IPS-15b (cell line): Measurements from ENCODE around the gene ZNF367.
"Not testable (repeated sequence)": the region's sequence is repeated elsewhere in the genome, so short reads cannot be mapped to it uniquely, and the experiment has no call there.

Source experiments
- H3K27me3 ChIP-seq: one replicate; pipeline ENCODE4 v1.6.1; 2013; ENCODE audit warnings: low read length; ENCODE audit not compliant: control insufficient read depth, insufficient read depth
- H3K36me3 ChIP-seq: one replicate; pipeline ENCODE4 v1.6.1; 2013; ENCODE audit warnings: low read length; ENCODE audit not compliant: control insufficient read depth, insufficient read depth
- H3K4me1 ChIP-seq: one replicate; pipeline ENCODE4 v1.6.1; 2013; ENCODE audit warnings: mild to moderate bottlenecking, low read length; ENCODE audit not compliant: control insufficient read depth, insufficient read depth
- H3K4me3 ChIP-seq: one replicate; pipeline ENCODE4 v1.5.1; 2013; ENCODE audit warnings: low read depth, low read length
- H3K9ac ChIP-seq: one replicate; pipeline ENCODE4 v1.6.1; 2013; ENCODE audit warnings: low read depth, mild to moderate bottlenecking, low read length
- H3K9me3 ChIP-seq: one replicate; pipeline ENCODE4 v1.6.1; 2013; ENCODE audit warnings: mild to moderate bottlenecking, low read length; ENCODE audit not compliant: control insufficient read depth, insufficient read depth

ZNF367 gene

DNA sequence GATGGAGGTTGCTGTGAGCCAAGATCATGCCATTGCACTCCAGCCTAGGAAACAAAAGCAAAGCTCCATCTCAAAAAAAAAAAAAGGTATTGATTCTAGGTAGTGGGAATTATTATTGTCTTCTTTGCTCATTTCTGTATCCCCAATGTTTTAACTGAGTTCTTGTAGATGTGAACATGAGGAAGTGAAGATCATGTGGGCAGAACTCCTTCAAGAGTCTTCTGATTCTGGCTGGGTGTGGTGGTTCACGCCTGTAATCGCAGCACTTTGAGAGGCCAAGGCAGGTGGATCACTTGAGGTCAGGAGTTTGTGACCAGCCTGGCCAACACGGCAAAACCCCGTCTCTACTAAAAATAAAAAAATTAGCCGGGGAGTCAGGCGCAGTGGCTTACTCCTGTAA lies 42.7 kb downstream of the ZNF367 start:
- H3K4me1 ChIP-seq, H3K9ac ChIP-seq, H3K36me3 ChIP-seq, H3K4me3 ChIP-seq, H3K9me3 ChIP-seq, H3K27me3 ChIP-seq: not testable (repeated sequence)

DNA sequence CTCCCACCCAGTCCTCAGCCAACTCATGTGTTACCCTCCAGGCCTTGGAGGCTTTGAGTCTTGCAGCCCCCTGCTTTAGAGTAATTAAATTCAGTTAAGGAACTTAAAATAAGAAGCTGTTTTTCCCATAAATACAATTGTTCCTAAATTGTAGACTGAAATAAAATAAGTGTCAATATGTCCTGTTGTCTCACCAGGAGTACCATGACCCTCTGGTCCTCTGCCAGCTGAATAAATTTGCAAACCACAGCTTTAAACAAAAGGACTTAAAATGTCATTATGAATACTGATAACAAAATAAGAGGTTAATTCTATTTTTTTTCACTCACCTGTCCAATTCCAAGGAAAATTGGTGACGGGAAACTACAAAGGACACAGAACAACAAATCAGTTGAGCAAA lies 50.2 kb downstream of the ZNF367 start:
- H3K9ac ChIP-seq = no peak overlapping the region
- H3K4me3 ChIP-seq = no peak overlapping the region

DNA sequence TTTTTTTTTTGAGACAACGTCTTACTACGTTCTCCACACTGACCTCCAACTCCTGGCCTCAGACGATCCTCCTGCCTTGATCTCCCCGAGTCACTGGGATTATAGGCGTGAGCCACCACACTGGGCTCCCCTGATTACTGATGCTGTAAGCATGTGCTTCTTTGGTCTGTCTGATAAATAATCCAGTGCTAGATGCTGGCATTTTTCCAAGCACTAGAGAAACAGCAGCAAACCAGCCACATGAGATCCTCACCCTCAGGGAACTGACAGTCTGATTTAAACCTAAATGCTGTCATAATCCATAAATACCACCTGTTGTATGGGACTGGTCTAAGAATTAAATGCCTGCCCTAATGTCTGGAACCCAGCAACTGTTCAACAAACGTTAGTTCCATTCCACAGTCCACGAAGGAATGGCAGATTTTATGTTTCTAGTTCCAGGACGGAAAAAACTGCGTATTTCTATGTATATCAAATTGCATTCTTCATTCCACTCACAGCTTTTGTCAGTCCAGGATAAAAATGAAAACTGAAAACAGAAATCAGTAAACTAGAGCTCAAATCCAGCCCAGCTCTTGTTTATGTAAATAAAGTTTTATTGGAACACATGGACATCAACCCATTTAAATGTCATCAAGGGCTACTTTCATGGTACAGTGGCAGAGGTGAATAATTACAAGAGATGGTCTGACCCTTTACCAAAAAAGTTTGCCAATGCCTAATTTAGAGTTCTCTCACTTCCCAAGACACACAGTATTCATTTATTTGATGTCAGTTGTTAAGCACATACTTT lies 54.8 kb downstream of the ZNF367 start:
- no peaks in the 10 kb centered on the region for H3K36me3 ChIP-seq
- H3K27me3 ChIP-seq = no peaks in the 10 kb centered on the region
- no peak overlapping the region for H3K4me3 ChIP-seq
- no peaks in the 10 kb centered on the region for H3K9me3 ChIP-seq
- no peak overlapping the region for H3K9ac ChIP-seq
- H3K4me1 ChIP-seq = no peaks in the 10 kb centered on the region

More for the DNA sequence above, 50.2 kb downstream of the ZNF367 start:
- Histone ChIP-seq H3K36me3 (no peaks in the 10 kb centered on the region), H3K9me3 (no peaks in the 10 kb centered on the region), H3K4me1 (no peaks in the 10 kb centered on the region), H3K27me3 (no peaks in the 10 kb centered on the region)

DNA sequence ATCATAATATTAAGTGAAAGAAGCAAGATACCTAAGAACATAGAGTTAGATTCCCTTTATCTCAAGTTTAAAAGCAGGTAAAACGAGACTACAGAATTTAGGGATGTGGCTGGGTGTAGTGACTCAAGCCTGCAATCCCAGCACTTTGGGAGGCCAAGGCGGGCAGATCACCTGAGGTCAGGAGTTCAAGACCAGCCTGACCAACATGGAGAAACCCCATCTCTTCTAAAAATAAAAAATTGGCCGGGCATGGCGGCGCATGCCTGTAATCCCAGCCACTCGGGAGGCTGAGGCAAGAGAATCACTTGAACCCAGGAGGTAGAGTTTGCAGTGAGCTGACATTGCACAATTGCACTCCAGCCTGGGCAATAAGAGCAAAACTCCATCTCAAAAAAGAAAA lies 56.1 kb downstream of the ZNF367 start:
- H3K9me3 ChIP-seq, H3K36me3 ChIP-seq, H3K4me3 ChIP-seq, H3K4me1 ChIP-seq, H3K27me3 ChIP-seq, H3K9ac ChIP-seq: not testable (repeated sequence)

DNA sequence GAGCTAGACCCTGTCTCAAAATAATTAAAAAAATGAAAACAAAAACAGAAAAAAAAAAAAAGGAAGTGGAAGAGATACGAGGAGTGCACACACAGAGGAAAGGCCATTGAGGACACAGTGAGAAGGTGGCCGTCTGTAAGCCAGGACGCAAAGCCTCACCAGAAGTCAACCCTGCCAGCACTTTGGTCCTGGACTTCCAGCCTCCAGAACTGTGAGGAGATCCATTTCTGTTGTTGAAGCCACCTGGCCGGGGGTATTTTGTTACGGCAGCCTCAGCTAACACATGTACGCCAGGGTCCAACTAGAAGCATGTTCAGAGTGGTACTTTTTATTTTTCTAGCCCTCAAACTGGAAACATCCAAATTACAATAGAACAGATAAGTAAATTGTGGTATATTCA lies 56.5 kb downstream of the ZNF367 start:
- no peaks in the 10 kb centered on the region for H3K9me3 ChIP-seq
- no peaks in the 10 kb centered on the region for H3K27me3 ChIP-seq
- no peak overlapping the region for H3K4me3 ChIP-seq
- H3K9ac ChIP-seq = no peak overlapping the region
- H3K36me3 ChIP-seq = no peaks in the 10 kb centered on the region
- H3K4me1 ChIP-seq = no peaks in the 10 kb centered on the region

DNA sequence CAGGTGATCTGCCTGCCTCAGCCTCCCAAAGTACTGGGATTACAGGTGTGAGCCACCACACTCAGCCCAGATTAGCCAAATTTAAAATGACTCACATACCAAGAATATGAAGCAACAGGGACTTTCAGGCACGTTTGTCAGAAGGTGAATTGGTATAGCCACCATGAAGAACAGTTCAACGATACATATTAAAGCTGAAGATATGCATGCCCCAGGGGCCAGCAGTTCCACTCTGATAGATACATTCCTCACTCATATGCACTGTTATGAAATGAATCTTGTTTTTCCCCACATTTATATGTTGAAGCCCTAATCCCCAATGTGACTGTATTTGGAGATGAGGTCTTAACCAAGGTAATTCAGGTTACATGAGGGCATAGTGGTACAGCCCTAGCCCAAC lies 57.2 kb downstream of the ZNF367 start:
- H3K9ac ChIP-seq = no peak overlapping the region
- no peaks in the 10 kb centered on the region for H3K27me3 ChIP-seq
- H3K4me1 ChIP-seq = no peaks in the 10 kb centered on the region
- no peaks in the 10 kb centered on the region for H3K9me3 ChIP-seq
- H3K4me3 ChIP-seq = no peak overlapping the region
- no peaks in the 10 kb centered on the region for H3K36me3 ChIP-seq

DNA sequence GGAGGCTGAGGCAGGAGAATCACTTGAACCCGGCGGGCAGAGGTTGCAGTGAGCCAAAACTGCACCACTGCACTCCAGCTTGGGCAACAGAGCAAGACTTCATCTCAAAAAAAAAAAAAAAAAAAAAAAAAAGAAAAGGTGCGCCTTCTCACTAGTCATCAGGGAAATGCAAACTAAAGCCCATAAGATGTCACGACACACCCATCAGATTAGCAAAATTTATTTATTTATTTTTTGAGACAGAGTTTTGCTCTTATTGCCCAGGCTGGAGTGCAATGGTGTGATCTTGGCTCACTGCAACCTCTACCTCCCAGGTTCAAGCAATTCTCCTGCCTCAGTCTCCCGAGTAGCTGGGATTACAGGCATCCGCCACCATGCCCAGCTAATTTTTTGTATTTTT lies 57.6 kb downstream of the ZNF367 start:
- not testable (repeated sequence) for H3K27me3 ChIP-seq, H3K36me3 ChIP-seq, H3K4me1 ChIP-seq, H3K9me3 ChIP-seq, H3K4me3 ChIP-seq, H3K9ac ChIP-seq

DNA sequence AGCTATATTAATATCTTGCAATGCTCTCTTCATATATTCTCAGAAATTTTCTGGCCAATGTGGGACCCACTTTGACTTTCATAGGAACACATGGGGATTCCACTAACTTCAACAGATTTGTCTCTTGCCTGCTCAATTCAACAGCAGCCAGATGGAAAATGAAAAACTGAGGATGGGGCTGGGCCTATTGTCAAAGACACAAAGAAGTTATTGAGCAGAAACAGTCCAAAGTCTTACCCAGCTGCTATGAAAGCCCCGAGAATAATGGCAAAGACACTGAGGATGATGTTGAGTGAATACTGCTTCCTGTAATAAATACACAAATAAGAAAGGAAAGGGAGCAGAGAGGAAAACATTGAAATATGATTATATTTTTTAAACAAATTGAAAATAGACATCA lies 67.3 kb downstream of the ZNF367 start:
- Histone ChIP-seq H3K9me3 (no peaks in the 10 kb centered on the region), H3K27me3 (no peaks in the 10 kb centered on the region), H3K4me3 (no peak overlapping the region), H3K9ac (no peak overlapping the region), H3K4me1 (peaks cover 5% of the 10 kb centered on the region), H3K36me3 (no peaks in the 10 kb centered on the region)

DNA sequence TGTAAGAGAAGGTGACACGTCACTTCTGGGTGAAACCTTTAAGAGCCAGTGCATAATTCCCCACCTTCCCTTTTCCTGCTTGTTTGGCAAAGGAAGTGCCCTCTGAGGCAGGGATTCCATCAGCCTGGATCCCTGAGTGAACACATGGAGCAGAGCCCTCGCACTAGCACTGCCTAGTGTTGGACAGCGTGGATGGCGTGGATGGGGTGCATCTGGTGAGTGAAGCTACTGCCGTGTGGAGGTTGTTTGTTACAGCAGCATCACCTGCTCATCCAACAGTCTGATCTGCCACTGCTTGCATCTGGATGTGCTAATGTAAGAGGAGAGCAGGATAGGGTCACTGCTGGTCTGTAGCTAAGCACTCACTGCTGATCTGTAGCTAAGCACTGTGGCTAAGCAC lies 69.9 kb downstream of the ZNF367 start:
- H3K36me3 ChIP-seq = no peaks in the 10 kb centered on the region
- H3K9ac ChIP-seq = no peak overlapping the region

DNA sequence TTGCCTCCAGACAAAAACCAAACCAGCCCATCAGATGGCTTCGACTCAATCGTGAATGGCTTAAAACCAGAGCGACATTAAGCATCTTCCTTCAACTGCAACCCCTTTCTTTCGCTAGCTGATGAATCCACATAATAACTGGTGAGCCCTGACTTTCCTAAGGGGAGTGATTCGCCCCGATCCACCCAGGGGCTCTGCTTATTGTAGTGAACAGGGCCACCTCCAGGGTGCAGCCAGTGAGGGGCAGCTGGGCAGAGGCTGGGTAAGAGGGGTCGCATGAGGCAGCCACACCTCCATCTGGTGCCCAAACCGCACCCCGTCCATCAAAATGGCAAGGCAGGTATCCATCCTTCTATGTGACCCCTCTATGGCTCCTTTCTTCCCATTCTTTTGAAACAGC lies 72.6 kb downstream of the ZNF367 start:
- Histone ChIP-seq H3K4me1 (peaks cover 29% of the 10 kb centered on the region), H3K27me3 (no peaks in the 10 kb centered on the region), H3K4me3 (no peak overlapping the region), H3K9me3 (no peaks in the 10 kb centered on the region), H3K9ac (no peak overlapping the region), H3K36me3 (no peaks in the 10 kb centered on the region)

More for the DNA sequence above, 69.9 kb downstream of the ZNF367 start:
- peaks cover 27% of the 10 kb centered on the region for H3K4me1 ChIP-seq
- H3K4me3 ChIP-seq = no peak overlapping the region
- H3K27me3 ChIP-seq = no peaks in the 10 kb centered on the region
- no peaks in the 10 kb centered on the region for H3K9me3 ChIP-seq

DNA sequence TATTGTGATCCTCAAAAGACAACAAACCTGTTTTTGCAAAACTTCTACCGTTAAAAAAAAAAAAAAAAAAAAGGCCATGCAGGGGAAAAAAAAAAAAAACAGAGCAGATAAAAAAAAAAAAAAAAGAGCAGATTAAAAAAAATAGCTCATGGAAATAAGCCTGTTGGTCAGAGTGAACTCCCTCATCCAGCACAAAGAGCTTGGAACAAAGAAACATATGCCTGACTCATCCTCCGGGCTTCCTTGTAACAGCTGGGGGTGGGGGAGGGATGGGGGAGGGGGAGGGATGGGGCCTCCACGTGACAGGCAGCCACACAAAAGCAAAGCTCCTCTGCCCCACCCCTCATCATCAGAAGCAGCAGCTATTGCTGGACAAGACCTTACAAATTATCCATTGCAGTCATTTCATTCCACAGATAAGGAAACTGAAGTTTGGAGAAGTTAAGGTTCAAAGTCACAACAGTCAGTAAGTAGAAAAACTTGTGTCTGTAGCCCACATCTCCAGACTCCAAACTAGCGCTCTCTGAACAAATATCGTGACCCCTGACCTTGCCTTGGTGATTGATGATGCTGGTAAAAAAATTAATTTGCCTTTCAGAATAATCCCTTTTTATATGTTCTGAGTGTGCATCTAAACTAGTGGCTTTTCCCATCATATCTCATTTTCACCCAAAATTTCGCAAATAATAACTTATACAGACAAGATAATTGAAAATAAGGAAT lies 73.6 kb downstream of the ZNF367 start:
- Histone ChIP-seq H3K4me1 (peaks cover 32% of the 10 kb centered on the region), H3K9me3 (no peaks in the 10 kb centered on the region), H3K4me3 (no peak overlapping the region), H3K36me3 (no peaks in the 10 kb centered on the region), H3K27me3 (no peaks in the 10 kb centered on the region), H3K9ac (no peak overlapping the region)
